T1000 (cell line): ENCODE data around the gene TGFBR3L.
"Not testable (repeated sequence)": the region's sequence is repeated elsewhere in the genome, so short reads cannot be mapped to it uniquely, and the experiment has no call there.

Experiments
- DNase-seq: peaks from one replicate; lab custom pipeline; 2025; ENCODE audit warnings: mixed read lengths; lab: John Stamatoyannopoulos, UW

The TGFBR3L gene

GRCh38 chr19:7928334-7928706 lies 13.7 kb downstream of the TGFBR3L start:
- no peak for DNase-seq

- peak; percentile 63 for DNase-seq
These were observed 14.4 kb downstream of the TGFBR3L start for GRCh38 chr19:7928741-7929701.

GRCh38 chr19:7930030-7930429 lies 15.4 kb downstream of the TGFBR3L start:
- not testable (repeated sequence) for DNase-seq

- no peak for DNase-seq
These were observed 16.1 kb downstream of the TGFBR3L start for GRCh38 chr19:7930765-7931164.

DNA sequence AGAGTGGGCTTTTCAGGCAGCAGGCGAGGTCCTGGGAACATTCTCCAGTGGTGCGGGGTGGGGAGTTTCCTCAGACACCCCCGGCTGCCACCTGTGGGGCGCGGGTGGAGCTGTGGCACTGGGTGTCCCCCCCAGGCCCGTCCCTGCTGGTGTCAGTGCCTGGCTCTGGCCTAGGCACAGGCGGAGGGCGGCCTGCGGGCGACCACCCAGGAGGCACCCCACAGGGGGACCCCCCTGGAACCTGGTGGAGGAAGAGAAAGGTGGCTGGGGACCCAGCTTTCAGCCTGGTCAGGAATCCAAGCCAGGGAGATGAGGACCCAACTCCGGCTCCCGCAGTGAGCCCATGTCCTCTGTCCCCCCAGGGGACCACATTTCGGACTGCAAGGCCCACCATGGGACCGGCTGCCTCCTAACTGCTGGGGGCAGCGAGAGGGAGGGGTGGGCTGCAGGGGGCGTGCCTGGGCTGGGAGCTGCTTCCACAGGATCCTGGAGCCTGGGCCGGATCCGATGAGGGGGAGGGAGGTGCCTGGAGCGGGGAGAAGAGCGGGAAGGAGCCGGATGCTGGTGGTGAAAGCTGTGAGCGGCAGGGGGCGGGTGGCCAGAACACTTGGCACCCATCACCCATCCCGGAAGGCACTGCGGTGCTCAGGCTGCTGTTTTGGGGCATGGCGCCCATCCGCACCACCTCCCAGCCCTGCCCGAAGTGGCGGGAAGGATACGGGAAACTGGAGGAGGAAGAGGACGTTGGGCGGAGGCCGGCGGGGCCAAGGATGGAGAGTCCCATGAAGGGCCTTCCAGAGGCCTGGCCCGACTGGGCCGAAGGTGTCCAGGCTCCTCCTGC lies 16.8 kb downstream of the TGFBR3L start:
- no peak for DNase-seq

- no peak for DNase-seq
These were observed 17.8 kb downstream of the TGFBR3L start for GRCh38 chr19:7932276-7932929.

DNA sequence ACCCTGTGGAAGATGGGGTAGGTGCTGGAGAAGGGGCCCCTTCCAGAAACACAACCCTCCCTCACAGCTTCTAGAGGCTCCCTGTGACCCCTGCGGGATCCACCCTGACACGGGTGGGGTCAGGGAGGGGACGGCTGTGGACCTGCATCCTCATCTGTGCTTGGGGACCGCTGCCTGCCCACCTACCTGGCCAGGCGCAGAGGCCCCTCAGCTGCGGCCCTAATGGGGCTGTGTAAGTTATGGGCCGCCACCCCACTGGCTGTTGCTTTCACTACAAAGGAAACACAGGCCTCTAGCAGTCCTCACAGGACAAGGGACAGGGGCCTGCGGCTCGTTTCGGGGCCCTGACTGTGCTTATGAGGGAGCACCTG lies 18.3 kb downstream of the TGFBR3L start:
- no peak for DNase-seq

DNA sequence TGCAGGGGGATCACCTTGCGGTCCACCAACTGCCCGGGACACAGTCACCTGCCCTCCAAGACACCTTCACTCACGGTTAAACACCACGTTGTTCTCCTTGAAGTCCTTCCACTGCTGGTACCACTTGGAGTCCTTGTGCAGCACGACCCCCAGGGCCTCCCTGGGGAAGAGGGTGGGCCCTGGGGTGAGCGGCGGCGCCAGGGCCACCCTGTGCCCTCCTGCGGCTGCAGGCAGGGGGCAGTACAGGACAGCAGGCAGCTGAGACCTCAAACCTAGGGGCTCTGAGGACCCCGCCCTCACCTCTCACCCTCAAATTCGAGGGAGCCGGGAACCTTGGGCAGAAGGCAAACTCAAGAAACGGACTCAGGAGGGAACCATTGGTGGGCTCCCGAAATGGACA lies 18.8 kb downstream of the TGFBR3L start:
- DNase-seq, result no peak

GRCh38 chr19:7933828-7934725 lies 19.4 kb downstream of the TGFBR3L start:
- no peak for DNase-seq

- DNase-seq, result no peak
These were observed 20.1 kb downstream of the TGFBR3L start for GRCh38 chr19:7934766-7935165.

DNA sequence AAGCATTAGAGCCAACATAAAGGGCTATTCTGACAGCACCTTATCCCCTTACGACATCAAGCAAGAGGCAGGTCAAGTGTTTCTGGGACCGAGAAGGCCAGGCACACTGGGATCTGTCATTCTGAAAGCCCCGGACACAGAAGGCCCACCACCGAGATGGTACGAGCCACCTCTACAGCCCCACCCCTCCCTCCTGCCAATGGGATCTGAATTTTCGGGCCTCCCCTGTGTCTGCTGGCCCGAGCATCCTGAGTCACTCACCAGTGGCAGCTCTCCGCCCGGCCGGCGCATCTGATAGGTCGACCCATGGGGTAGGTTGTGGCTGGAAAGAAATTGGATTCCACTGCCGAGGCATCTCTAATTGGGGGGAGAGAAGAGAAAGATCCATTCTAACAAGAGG lies 26.2 kb downstream of the TGFBR3L start:
- DNase-seq, result no peak

- no peak for DNase-seq
These were observed 27.4 kb downstream of the TGFBR3L start for GRCh38 chr19:7941895-7942596.

DNA sequence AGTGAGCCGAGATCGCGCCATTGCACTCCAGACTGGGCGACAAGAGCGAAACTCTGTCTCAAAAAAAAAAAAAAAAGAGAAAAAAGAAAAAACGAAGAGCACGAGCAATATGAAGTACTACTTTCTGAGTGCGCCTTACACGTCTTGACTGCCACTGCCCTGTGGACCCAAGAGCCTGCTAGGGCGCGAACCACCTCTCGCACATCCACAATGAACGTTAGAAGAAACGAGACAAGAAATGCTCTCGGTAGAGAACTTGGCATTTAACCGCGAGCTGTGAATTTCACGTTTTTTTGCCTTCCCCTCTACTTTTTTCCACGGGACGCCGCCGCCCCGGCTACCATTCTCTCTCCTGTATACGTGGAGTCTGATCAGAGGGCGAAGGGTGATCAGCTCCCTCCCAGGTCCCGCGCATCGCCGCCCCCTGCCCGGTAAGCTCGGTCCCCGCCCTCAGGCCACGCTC lies 28.4 kb downstream of the TGFBR3L start:
- no peak for DNase-seq

GRCh38 chr19:7943444-7944176 lies 29.0 kb downstream of the TGFBR3L start, which contains the start of gene TIMM44:
TIMM44 (minus strand) TSS chr19:7943666; CDS start chr19:7943651, 15 bp downstream.
- peak; percentile 98 for DNase-seq

DNA sequence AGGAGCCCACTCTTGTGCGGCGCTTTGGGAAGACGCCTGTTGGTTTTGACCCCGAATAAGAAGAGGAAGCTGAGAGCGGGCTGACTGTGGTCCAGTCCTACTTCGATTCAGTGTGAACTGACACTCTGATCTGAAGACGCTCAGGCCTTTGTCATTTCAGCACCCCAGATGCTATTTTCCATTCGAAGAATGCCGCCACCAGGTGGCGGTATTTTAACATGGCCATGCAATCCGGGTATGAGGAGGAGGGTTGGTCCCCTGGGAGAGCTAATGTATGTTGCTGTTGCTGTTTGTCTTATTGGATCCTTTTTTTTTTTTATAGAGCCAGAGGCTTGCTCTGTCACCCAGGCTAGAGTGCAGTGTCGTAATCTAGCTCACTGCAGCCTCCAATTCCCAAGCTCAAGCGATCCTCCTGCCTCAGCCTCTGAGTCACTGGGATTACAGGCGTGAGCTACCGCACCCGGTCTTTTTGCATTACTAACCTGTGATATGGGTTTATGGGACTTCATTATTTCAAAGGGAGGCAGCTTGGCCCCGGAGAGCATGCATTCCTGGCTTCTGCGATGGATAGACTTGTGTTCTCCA lies 29.6 kb downstream of the TGFBR3L start:
- DNase-seq, result peak; percentile 83

- no peak for DNase-seq
These were observed 33.3 kb downstream of the TGFBR3L start for GRCh38 chr19:7947939-7948338.

GRCh38 chr19:7953060-7953459 lies 38.4 kb downstream of the TGFBR3L start:
- no peak for DNase-seq

- no peak for DNase-seq
These were observed 38.9 kb downstream of the TGFBR3L start for GRCh38 chr19:7953576-7953975.

DNA sequence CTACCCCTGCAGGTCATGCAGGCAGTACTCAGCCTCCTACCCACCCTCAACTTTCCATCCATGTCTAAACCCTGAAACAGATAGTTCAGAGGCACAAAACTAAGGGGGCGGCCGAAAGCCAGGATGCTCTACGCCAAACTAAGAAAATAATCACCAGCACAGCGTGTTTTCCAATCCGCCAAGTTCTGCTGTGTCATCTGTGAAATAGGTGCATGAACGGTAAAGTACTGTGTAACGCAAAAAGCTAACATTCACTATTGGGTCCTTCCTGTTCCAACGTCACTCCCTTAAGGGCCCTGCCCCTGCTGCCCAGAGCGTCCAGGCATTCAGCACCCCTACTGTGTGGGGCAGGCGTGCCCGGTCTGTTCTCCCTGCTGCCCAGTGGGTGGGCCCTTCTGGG lies 41.1 kb downstream of the TGFBR3L start:
- DNase-seq, result no peak
